ENCODE data around the gene SDK1. TPM values are rescaled to one million over a fixed set of nuclear protein-coding genes. Genes with fewer than 3 reads are reported as not detected.
A peak's percentile ranks its signal among the peaks of the same experiment; 100 is the strongest.

The SDK1 gene
- total RNA-seq, 4 donors from 2014 or later: 1.3 to 5.0 (median 2.0) TPM

GRCh38 chr7:3955751-3956696 is 655.0 kb downstream of the SDK1 start:
- no peak overlapping the region for H3K27ac ChIP-seq
- no peak overlapping the region for H3K4me3 ChIP-seq (replicated peaks in 1 of 3)
- intact Hi-C loops (cut with DNase I): no loop called here
- H3K27me3 ChIP-seq: no peaks in the 10 kb centered on the region
- H3K9me3 ChIP-seq: no peaks in the 10 kb centered on the region
- TF ChIP-seq CTCF (IDR thresholded peaks at IDR 0.05) (no peak), POLR2A (IDR thresholded peaks at IDR 0.05) (no peak)
- H3K4me1 ChIP-seq: peaks cover 29 to 38% of the 10 kb centered on the region in 2 donors
- DNase-seq: peak; percentile 63 to 67
- no peaks in the 10 kb centered on the region for H3K36me3 ChIP-seq
- WGBS, 2 donors: 38 to 46% methylated on average over 13 to 14 of the region's 14 CpGs

GRCh38 chr7:3956949-3957348 is 655.9 kb downstream of the SDK1 start:
- 68 to 69% methylated on average over 11 of the region's 11 CpGs for WGBS, 2 donors
- TF ChIP-seq POLR2A (IDR thresholded peaks at IDR 0.05) (no peak), CTCF (IDR thresholded peaks at IDR 0.05) (no peak)
- H3K4me3 ChIP-seq (replicated peaks in 1 of 3): no peak overlapping the region
- no peaks in the 10 kb centered on the region for H3K27me3 ChIP-seq
- H3K27ac ChIP-seq: no peak overlapping the region
- no peaks in the 10 kb centered on the region for H3K36me3 ChIP-seq
- intact Hi-C loops (cut with DNase I): no loop called here
- peaks cover 29 to 38% of the 10 kb centered on the region in 2 donors for H3K4me1 ChIP-seq
- no peak for DNase-seq
- H3K9me3 ChIP-seq: no peaks in the 10 kb centered on the region

GRCh38 chr7:3957472-3958108 is 656.5 kb downstream of the SDK1 start:
- Histone ChIP-seq H3K36me3 (no peaks in the 10 kb centered on the region), H3K4me1 (peaks cover 29 to 38% of the 10 kb centered on the region in 2 donors)
- WGBS, 2 donors: 48 to 50% methylated on average over 8 of the region's 8 CpGs

GRCh38 chr7:3958109-3958483 is 657.0 kb downstream of the SDK1 start:
- 23 to 32% methylated on average over 5 of the region's 5 CpGs for WGBS, 2 donors
- Histone ChIP-seq H3K9me3 (no peaks in the 10 kb centered on the region), H3K27ac (peak overlapping the region in 1 of 3 donors; percentile 33), H3K36me3 (no peaks in the 10 kb centered on the region), H3K27me3 (no peaks in the 10 kb centered on the region), H3K4me1 (peaks cover 29 to 38% of the 10 kb centered on the region in 2 donors), H3K4me3 (replicated peaks in 1 of 3) (no peak overlapping the region)
- DNase-seq: peak; percentile 24 to 40
- no peak for TF ChIP-seq POLR2A (IDR thresholded peaks at IDR 0.05)
- intact Hi-C loops (cut with DNase I): no loop called here

More at GRCh38 chr7:3957472-3958108, 656.5 kb downstream of the SDK1 start:
- Histone ChIP-seq H3K9me3 (no peaks in the 10 kb centered on the region), H3K27ac (peak overlapping the region in 1 of 3 donors; percentile 33), H3K27me3 (no peaks in the 10 kb centered on the region), H3K4me3 (replicated peaks in 1 of 3) (no peak overlapping the region)
- no peak for TF ChIP-seq POLR2A (IDR thresholded peaks at IDR 0.05)
- TF ChIP-seq CTCF (IDR thresholded peaks at IDR 0.05): no peak
- peak; percentile 27 to 42 for DNase-seq
- intact Hi-C loops (cut with DNase I): no loop called here

- no peak for DNase-seq
- Histone ChIP-seq H3K9me3 (no peaks in the 10 kb centered on the region), H3K36me3 (no peaks in the 10 kb centered on the region), H3K27ac (no peak overlapping the region), H3K4me1 (peaks cover 29 to 38% of the 10 kb centered on the region in 2 donors), H3K4me3 (replicated peaks in 1 of 3) (no peak overlapping the region), H3K27me3 (no peaks in the 10 kb centered on the region)
- no peak for TF ChIP-seq CTCF (IDR thresholded peaks at IDR 0.05)
- no peak for TF ChIP-seq POLR2A (IDR thresholded peaks at IDR 0.05)
- WGBS, 2 donors: 95 to 99% methylated on average over 6 of the region's 6 CpGs
- intact Hi-C loops (cut with DNase I): no loop called here
Observed at GRCh38 chr7:3959364-3959763, 658.3 kb downstream of the SDK1 start.
